ENCODE measurements around the gene KMT5B.

DNA sequence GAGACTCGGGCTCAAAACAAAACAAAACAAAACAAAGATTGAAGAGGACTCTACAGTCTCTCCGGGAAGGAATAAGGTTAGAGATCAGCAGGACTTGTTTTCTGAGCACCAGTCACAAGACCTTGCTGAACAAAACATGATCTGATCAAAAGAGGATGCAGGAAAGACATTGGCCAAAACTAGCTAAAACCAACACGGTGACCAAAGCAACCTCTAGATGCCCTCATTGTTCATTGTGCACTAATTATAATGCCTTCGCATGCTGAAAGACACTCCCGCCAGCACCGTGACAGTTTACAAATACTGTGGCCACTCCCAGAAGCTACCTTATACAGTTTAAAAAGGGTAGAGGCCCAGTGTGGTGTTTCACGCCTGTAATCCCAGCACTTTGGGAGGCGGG, 76.2 kb downstream of the KMT5B start:
- TF ChIP-seq CTCF (IDR thresholded peaks at IDR 0.05), result no peak
- TF ChIP-seq POLR2A (IDR thresholded peaks at IDR 0.05), result no peak
- no peak for TF ChIP-seq EP300 (IDR thresholded peaks at IDR 0.05)
